Measurements from ENCODE around the gene KRT7. TPM values are rescaled to one million over a fixed set of nuclear protein-coding genes. Genes with fewer than 3 reads are reported as not detected.
"Not testable (repeated sequence)": the region's sequence is repeated elsewhere in the genome, so short reads cannot be mapped to it uniquely, and the experiment has no call there.

The KRT7 gene
- polyA plus RNA-seq, 1 donor = 0.86 TPM

DNA sequence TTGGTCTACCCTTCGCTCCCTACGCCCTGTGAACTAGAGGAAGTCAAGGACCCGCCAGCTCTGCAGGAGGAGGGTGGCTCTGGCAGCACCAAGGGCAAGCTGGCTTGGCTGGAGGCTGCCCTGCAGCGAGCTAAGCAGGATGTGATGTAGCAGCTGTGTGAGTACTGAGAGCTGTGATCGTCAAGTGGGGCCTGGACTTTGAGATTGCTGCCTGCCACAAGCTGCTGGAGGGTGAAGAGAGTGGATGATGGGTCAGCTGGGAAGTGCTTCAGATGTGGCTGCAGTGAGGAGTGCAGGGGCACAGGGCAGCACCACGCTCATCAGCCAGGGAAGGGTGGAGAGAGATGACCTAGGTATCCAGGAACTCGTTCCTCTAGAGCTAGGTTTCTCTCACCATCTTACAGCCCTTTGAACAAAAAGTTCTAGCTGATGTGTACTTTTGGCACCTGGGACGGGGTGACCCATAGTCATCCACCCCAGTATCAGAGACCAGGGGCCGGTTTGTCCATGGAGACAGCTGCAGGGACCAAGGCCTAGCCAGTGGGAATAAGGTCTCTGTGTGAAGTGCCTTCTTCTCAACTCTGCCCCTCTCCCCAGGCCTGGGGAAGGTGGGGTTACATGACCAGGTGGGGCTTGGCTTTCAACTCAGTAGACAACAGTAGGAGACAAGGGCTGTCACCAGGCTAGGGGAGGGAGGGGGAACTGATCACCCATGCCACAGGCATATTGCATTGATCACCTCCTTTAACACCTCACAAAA, 44.6 kb downstream of the KRT7 start:
- DNase-seq (ENCODE audit: low read depth) = no peak

DNA sequence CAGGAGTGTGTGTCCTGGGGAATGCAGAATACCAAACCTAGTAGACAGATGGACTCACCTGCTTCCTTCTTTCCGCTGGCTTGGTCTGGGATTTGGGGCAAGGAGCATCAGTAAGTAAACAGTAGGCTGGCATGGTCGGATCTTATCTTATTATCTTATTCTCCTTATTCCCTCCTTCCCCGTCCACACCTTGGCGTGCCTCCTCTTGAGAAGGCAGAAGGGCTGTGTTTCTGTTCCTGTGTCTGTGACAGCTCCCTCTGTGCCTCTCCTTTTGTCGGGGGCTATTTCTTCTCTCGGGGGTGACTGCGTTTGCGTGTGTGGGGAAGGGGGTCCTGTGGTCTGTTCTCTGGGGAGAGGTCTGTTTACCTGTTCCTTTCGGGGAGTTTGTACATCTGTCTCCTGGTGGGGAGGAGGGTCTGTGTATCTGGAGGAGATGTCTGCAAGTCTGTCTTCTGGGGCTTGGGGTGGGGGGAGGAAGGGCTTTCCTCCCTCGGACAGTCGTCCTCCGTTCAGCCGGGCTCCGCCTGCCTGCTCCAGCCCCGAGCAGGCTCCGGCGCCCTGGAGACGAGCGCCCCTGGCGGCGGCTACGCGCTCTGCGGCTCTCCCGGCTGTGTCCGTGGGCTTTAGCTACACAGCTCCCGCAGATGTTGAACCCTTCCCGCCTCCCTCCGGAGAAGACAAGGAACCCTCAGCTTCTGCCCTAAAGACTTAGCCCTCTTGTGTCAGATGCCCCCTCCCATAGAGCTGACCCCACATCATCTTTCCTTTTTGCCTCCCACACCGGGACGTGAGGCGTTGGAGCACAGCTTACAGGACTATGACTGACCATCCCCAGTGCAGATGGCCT, 45.8 kb downstream of the KRT7 start:
- DNase-seq (ENCODE audit: low read depth) = no peak

DNA sequence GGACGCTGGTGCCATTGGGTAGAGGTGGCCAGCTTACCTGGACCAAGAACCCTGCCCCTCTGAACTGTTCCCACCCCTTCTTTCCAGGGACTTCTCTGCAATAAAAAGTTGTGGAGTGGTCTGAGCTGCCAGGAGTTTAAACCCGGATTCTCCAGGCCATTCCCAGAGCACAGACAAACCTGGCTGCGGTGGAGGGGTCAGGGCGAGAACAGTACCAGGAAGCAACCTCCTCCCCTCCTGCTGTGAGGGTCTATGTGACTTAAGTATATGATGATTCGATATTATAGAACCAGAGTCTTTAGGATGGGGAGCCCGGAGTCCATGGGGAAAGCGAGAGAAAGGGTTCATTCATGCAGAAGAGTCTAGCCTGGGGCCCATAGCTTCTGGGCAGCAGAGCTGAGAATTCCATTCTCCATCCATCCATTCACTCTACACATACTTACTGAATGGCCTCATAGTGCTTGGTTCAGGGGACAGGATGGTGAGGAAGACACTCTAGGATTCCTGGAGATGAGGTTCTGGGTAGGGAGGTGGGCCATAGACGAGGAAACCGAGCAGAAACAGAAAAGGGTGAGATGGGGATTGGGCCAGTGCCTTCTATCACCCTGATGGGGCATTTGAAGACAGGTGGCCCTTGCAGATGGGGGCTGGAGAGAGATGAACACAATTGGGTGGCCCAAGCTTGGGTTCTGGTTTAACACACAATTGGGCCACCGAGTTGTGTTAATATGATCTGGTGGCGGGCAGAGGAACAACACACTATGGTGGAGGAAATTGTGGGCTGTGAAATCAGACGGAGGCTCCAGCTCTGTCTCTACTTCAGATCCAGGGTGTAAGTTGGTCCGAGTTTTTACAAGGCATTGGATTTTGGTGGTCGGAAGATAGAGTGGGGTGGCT, 46.6 kb downstream of the KRT7 start:
- DNase-seq (ENCODE audit: low read depth) = no peak

DNA sequence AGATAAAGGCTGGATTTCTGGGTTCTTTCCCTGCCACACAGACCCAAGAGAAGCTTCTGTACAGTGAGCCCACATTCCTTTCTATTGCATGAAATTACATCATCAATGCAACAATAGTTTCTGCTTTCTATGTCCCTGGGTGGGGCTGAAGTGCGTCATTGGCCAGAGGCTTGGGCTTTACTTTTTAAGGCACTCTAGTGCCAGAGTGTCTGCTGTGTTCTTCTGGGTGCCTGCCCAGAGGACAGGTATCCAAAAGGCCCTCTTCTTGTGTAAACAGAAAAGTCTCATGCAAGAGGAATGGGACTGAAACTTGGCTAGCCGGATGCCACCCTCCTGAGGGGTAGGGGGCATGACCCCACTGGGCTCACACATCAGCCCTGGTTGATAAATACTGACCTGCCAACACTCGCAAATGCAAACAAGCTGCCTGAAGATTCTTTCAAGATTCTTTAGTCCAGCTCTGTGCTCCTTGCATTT, 47.3 kb downstream of the KRT7 start:
- DNase-seq (ENCODE audit: low read depth) = no peak

DNA sequence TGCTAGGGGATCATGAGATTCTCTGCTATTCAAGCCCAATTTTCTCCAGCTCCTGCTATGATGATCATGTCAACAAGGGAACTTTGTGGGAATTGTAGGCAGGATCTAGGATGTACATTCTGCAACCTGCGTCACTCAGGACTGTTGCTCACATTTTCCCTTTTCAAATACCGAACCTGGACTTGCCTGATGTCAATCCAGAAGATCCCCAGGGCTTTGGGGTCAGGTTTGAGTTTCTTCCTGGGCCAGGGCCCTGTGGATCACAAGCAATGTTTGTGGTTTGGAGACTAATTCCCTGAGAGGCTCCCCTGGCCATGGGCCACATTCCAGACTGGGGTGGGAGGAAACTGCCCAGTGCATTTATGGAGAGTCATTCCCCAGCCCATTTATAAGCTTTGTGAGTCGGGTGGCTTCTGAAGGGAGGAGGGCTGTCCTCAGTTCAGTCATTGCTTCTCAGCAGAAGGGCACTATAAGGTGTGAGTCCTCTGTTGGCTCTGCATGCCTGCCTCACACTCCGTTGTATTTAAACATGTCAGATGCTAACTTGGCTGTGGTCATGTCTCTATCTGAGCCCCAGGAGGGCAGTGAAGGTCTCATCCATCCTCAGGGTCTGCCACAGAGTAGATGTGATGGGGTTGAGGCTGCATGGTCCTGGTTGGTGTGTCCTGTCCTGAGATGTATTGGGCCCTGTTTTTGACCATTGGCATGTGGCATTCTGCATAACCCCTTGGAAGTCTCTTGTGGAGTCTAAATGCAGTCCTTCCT, 47.9 kb downstream of the KRT7 start:
- no peak for DNase-seq (ENCODE audit: low read depth)

DNA sequence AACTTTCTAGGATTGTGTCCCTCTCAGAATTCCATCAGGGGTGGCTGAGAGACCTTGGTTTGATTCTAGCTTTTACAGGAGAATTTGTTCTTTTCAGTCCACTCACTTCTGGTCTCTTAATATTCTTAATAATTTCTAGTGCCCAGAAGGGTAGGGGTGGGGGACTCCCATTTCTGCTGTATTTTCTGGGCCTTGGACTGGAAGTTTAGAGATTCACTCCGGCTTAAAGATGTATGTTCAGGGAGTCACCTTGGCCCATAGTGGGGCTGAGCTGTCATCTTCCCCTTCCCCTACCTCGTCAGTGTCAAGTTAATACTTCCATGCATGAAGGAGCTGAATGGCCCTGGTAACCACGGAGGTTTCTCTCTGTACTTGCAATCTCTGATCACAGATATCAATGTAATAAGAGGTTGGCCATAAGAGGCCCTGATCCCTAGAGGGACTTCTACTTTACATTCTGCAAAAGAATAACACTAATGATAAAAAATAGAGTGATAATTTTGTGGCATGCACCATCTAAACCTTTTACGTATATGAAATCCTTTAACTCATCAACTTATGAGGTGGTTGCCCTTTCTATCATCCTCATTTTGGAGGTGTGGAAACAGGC, 51.6 kb downstream of the KRT7 start:
- DNase-seq (ENCODE audit: low read depth) = no peak

DNA sequence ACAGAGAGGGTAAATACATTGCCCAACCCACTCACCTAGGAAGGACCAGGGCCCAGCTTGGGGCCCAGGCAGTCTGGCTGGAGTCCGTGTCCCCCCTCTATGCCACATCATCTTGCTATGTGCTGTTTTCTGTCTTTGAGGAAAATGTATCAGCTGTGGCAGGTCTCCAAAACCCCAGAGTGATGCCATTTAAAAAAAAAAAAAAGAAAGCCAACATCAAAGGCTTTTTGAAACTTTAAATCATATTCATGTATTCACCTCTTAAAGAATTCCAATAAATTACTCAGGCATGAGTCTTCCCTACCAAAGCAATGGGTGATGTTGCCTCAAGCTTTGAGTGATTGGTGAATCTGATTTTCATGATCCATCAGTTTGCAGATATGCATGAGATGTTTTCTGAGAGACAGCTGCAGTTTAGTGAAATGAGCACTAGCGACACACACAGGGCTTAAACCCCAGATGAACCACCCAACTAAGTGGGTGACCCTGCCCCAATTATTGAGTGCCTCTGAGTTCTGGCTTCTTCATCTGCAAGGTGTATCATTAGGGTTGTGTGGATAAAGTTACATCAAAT, 52.2 kb downstream of the KRT7 start:
- DNase-seq (ENCODE audit: low read depth) = no peak

DNA sequence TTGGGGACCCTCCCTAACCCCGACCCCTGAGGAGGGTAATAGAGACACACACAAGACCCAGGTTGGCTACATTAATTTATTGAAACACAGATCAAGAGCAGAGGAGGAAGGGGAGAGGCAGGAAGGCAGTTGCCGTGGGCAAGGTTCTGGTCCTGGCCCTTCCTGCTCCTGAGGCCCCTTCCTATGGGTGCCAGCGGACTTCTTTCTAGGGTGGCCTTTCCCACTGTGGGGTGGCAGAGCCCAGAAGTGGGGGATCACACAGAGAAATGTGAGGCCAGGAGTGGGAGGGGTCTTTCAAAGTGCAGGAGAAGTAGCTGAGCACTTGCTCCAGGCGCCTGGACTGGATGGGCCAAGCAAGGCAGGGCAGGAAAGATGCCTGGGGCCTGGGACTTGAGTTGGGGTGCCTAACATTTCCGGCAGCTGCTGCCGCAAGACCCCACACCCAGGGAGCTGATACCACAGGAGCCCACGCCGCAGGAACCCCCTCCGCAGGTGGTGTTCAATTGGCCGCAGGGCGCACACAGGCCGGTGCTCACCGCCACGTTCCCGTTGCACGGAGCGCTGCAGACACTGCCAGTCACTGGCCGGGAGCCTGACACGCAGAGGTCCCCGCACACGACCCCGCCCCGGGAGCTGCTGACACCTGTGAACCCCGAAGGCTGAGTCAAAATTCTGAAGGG, 52.9 kb downstream of the KRT7 start:
- no peak for DNase-seq (ENCODE audit: low read depth)

DNA sequence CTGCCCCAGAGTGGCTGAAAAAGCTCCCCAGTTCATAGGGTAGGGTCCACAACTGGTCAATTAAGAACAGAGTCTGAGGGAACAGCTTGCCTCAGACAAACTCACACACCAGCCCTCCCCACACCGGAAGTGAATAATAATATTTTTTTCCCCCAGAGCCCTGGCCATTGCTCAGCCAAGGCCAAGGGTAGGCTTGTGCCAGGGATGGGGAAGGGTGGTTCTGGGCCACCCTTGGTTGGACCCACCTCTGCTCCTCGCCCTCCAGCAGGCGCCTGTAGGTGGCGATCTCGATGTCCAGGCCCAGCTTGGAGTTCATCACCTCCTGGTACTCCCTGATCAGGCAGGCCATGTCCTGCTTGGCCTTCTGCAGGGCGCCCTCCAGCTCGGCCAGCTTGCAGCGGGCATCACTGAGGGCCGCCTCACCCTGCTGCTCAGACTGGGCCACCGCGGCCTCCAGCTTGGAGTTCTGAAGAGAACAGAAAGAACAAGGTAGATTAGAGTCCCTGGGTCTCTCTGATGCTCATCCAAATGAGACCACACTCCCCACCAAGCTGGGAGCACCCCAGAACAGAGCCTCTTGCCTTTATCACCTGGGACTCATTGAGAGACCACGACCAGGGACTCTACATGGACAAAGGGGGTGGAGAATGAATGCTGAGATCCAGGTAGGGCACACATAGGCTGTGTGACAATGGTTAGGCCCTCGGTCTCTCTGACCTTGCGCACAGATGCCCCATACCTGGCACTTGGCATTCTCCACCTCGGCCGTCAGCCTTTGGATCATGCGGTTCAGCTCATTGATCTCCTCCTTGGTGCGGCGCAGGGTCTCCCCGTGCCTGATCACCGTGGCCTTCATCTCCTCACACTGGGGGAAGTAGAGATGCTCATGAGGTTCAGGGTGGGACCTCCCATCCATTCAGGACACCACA, 54.1 kb downstream of the KRT7 start:
- DNase-seq (ENCODE audit: low read depth) = not testable (repeated sequence)

DNA sequence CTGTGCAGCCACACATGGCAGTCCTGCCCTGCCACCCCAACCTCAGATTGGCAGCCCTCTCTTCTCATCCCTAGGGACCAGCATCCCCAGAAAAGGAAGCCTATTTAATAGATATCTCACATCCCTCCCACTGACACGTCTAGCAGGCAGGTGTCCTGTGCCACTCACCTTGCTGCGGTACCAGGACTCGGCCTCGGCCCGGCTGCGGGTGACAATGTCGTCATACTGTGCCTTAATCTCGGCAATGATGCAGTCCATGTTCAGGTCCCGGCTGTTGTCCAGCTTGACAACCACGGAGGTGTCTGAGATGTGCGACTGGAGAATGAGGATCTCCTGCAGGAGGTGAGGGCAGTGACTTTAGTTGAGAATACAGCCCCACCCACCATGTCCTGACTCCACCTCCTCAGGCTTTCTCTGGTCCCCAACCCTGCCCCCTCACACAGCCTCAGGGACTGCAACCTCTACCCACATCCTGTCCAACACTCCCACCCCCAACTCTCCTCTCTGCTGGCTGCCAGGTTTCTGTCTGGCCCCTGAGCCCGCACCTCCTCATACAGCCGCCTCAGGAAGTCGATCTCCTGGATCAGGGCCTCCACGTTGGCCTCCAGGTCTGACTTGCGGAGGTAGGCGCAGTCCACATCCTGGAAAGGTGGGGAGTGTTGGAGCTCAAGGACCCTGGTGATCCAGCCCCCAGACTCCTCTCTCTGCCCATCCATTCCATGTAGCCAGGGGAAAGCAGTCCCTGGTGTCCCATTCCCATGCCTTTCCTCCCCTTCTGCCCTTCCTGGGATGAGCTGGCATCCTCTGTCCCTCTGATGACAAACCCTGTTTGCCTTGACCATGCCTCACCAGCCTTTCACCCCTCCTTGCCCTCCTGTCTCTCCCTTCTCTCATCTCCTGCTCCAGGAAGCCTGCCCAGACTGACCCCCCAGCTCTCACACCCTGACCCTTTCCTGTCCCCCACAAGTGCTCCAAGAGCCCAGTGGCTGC, 55.1 kb downstream of the KRT7 start:
- not testable (repeated sequence) for DNase-seq (ENCODE audit: low read depth)

DNA sequence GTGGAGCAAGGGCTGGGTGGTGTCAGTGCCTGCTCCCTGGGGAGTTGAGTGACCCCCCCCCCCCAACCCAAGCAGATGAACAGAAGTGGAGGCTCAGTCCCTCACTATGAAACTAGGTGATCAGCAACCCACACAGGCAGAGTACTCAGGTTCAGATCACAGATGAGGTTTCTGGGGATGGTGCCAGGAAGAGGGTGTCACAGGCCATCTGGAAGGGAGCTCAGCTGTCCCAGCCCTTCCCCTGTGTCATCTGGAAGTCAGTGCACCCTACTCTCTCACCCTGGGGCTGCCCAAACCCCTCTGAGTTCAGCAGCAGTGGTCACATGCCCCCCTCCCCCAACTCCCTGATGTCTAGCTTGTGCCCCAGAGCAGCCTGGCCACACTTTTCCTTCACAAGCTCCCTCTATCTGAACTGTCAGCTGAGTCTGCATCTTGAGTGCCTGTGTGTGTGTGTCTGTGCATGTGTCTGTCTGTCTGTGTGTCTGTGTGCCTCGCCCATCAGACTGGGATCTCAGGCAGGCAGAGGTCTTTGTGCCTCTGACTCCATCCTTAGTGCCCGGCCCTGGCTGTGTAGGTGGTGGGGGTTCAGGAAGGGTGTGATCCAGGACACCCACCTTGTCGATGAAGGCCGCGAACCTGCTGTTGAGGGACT, 57.6 kb downstream of the KRT7 start:
- DNase-seq (ENCODE audit: low read depth) = not testable (repeated sequence)

DNA sequence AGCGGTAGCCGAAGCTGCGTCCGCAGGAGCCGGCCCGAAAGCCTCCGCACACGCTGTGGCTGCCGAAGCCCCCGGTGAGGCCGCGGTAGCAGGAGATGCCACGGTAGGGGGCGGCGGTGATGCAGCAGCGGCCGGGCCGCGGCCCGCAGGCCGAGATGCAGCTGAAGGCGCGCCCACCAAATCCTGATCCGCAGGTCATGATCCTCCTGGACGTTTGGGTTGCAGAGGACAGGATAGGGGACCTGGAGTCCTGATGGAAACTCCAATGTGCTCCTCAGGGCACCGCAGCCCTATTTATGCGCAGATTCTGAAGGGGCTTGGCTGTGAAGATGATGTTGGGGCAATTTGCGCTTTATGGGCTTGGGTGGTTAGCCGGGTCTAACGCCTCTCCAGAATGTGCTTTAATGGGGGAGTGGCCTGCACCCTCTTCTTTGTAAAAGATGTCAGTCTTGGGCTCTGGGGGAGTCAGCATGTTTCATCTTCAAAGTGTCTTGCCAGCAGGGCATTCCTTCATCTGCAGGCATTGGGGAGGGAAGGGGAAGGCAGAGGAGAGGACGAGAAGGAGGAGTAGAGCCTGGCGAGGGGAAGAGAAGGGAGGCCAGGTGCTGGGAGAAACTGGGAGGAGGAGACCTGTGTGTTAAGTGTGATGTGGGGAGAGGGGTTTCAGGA, 58.4 kb downstream of the KRT7 start, which contains the start of gene KRT81:
KRT81 (minus strand) TSS at position 268 of the 669 bp plus-strand sequence; CDS start at position 199, 69 bp downstream.
- no peak for DNase-seq (ENCODE audit: low read depth)

DNA sequence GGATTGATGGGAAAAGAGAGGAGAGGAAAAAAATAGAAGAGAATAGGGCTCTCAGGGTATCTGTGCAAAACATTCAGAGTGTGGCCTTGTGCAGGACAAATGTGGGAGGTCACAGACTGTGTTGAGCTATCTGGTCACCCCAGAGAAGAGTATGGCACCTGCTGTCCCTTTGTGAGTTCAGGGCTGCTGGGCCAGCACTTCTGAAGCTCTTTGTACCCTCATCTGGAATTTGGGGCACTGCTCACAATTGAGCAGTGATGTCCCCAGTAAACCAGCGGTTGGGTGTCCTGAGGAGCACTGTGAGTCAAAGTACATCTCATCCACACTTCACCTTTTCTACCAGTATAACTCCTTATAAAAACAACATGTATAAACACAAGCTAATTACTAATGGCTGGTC, 60.9 kb downstream of the KRT7 start:
- no peak for DNase-seq (ENCODE audit: low read depth)

DNA sequence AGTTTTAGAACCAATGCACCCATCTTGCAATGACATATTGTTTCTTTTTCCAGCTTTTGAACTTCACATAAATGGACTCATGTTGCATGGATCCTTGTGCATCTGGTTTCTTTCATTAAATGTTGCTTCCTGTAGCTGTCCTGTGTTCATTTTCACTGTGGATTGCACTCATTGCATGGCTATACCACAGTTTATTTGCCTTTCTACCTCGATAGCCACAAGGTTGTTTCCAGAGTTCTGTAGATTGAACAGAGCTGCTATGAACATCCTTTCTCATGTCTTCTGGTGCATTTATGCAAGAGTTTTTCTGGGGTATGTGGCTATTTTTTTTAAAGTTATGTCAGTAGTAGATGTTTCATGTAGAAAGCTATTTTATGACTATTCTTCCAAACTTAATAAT, 61.8 kb downstream of the KRT7 start:
- DNase-seq (ENCODE audit: low read depth) = no peak

DNA sequence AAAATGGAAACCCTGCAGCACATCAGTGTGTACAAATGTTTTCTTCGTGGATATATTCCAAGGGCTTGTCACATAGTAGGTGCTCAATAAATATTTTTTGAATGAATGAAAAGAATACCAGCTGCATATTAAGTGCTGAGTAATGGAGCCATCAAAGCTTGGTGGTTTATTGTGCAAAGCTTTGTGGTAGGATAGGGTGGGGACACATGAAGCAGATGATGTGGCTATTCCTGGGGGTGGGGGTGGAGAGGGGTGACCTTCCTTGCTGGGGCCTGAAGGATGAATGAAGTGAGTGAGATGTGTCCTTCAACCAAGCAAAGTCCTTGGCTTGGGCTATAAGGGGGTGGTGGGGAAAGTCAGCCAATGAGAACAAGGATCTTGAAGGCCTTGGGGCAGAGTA, 62.6 kb downstream of the KRT7 start:
- DNase-seq (ENCODE audit: low read depth) = no peak

DNA sequence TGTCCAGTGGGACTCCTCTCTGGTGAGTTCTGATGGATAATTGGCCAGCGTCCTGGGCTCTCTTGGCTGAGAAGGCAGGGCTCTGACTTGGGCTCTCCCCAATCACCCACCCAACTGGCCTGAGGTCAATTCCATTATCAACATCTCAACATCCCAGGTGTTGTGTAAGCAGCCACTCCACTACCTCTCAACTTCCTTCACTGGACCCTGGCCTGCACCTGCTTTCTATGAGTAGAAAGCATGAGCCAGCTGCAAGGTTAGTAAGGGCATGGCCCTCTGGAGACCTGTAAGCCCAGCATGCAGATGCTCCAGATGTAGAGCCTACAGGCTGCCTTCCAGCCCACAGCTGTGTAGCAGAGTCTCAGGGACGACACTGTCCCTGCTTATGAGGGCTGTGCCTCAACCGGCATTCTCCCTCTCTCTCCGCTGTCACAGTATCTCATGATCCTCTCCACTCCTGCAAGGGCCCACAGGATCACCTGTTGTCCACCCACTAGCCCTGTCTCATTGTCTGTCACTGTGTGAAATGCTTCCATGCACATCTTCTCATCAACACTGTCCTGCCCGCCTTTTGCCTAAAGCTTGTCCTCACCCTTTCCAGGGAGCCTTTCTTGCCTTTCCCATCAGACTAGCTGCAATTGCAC, 63.7 kb downstream of the KRT7 start:
- no peak for DNase-seq (ENCODE audit: low read depth)
